Glutamatergic neuron (in vitro differentiated cells): ENCODE data around the gene RAN. TPM values are rescaled to one million over a fixed set of nuclear protein-coding genes. Genes with fewer than 3 reads are reported as not detected.

Experiments
- DNase-seq: peaks from one replicate; pipeline ENCODE4 v3.0.0; 2022
- H3K27ac Mint-ChIP-seq: one replicate; pipeline ENCODE4 v1.8.0; 2020; ENCODE audit warnings: mild to moderate bottlenecking, mixed read lengths, inconsistent platforms; ENCODE audit not compliant: unreplicated experiment
- H3K27me3 Mint-ChIP-seq: one replicate; pipeline ENCODE4 v1.8.0; 2020; ENCODE audit warnings: mild to moderate bottlenecking, moderate library complexity, mixed read lengths, inconsistent platforms; ENCODE audit not compliant: unreplicated experiment
- H3K36me3 Mint-ChIP-seq: one replicate; pipeline ENCODE4 v1.8.0; 2020; ENCODE audit warnings: mild to moderate bottlenecking, mixed read lengths, inconsistent platforms; ENCODE audit not compliant: unreplicated experiment
- H3K4me1 Mint-ChIP-seq: one replicate; pipeline ENCODE4 v1.8.0; 2020; ENCODE audit warnings: mild to moderate bottlenecking, low read depth, mixed read lengths, inconsistent platforms; ENCODE audit not compliant: unreplicated experiment
- H3K4me3 Mint-ChIP-seq: one replicate; pipeline ENCODE4 v1.8.0; 2020; ENCODE audit warnings: mild to moderate bottlenecking, mixed read lengths, inconsistent platforms; ENCODE audit not compliant: unreplicated experiment
- H3K9me3 Mint-ChIP-seq: one replicate; pipeline ENCODE4 v1.8.0; 2020; ENCODE audit warnings: mild to moderate bottlenecking, moderate library complexity, mixed read lengths, inconsistent platforms; ENCODE audit not compliant: unreplicated experiment
- total RNA-seq: library from RNA; stranded (reverse); fragmentation: NEBNext Ultra II Directional; extraction: Animal tissue kit (Norgen Biotek cat#: 25700); gene quantifications from one replicate; pipeline ENCODE4 v1.2.1, GENCODE V29; 2021; ENCODE audit not compliant: unreplicated experiment
- TF ChIP-seq, protein P1 (sequence below): fragments of 200-600 bp; sonication (generic); IDR thresholded peaks from one replicate; pipeline ENCODE4 v1.5.0; 2021; ENCODE audit not compliant: partially characterized antibody, unreplicated experiment

The RAN gene
- total RNA-seq, 1 donor from 2014 or later = 766 TPM

DNA sequence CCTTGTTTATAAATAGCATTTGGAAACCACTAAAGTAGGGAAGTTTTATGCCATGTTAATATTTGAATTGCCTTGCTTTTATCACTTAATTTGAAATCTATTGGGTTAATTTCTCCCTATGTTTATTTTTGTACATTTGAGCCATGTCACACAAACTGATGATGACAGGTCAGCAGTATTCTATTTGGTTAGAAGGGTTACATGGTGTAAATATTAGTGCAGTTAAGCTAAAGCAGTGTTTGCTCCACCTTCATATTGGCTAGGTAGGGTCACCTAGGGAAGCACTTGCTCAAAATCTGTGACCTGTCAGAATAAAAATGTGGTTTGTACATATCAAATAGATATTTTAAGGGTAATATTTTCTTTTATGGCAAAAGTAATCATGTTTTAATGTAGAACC lies 4.4 kb downstream of the RAN start:
- Mint-ChIP-seq H3K4me1 (peaks cover 25% of the 10 kb centered on the region), H3K4me3 (no peak overlapping the region), H3K27ac (no peak overlapping the region)

GRCh38 chr12:130876758-130877157 lies 4.9 kb downstream of the RAN start:
- Mint-ChIP-seq H3K36me3 (peaks cover 14% of the 10 kb centered on the region), H3K27me3 (peaks cover 5% of the 10 kb centered on the region), H3K27ac (no peak overlapping the region), H3K9me3 (peaks cover 8% of the 10 kb centered on the region), H3K4me3 (no peak overlapping the region), H3K4me1 (peaks cover 24% of the 10 kb centered on the region)
- TF ChIP-seq, protein P1, sequence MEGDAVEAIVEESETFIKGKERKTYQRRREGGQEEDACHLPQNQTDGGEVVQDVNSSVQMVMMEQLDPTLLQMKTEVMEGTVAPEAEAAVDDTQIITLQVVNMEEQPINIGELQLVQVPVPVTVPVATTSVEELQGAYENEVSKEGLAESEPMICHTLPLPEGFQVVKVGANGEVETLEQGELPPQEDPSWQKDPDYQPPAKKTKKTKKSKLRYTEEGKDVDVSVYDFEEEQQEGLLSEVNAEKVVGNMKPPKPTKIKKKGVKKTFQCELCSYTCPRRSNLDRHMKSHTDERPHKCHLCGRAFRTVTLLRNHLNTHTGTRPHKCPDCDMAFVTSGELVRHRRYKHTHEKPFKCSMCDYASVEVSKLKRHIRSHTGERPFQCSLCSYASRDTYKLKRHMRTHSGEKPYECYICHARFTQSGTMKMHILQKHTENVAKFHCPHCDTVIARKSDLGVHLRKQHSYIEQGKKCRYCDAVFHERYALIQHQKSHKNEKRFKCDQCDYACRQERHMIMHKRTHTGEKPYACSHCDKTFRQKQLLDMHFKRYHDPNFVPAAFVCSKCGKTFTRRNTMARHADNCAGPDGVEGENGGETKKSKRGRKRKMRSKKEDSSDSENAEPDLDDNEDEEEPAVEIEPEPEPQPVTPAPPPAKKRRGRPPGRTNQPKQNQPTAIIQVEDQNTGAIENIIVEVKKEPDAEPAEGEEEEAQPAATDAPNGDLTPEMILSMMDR = no peak
- no peak for DNase-seq

More for the DNA sequence above, 4.4 kb downstream of the RAN start:
- H3K27me3 Mint-ChIP-seq = peaks cover 5% of the 10 kb centered on the region
- peaks cover 8% of the 10 kb centered on the region for H3K9me3 Mint-ChIP-seq
- TF ChIP-seq, protein P1 = no peak
- H3K36me3 Mint-ChIP-seq = peaks cover 14% of the 10 kb centered on the region
- DNase-seq = no peak

GRCh38 chr12:130877333-130877732 lies 5.5 kb downstream of the RAN start:
- TF ChIP-seq, protein P1 = no peak
- Mint-ChIP-seq H3K4me1 (peaks cover 24% of the 10 kb centered on the region), H3K27me3 (peaks cover 5% of the 10 kb centered on the region), H3K9me3 (peaks cover 8% of the 10 kb centered on the region), H3K4me3 (no peak overlapping the region), H3K36me3 (peaks cover 14% of the 10 kb centered on the region), H3K27ac (no peak overlapping the region)
- no peak for DNase-seq

GRCh38 chr12:130878193-130879185 lies 6.6 kb downstream of the RAN start:
- Mint-ChIP-seq H3K27me3 (peaks cover 2% of the 10 kb centered on the region), H3K4me3 (no peak overlapping the region), H3K9me3 (peaks cover 2% of the 10 kb centered on the region), H3K27ac (peak overlapping the region; percentile 31), H3K36me3 (peaks cover 7% of the 10 kb centered on the region), H3K4me1 (peaks cover 19% of the 10 kb centered on the region)
- TF ChIP-seq, protein P1 = no peak
- no peak for DNase-seq

GRCh38 chr12:130879212-130879686 lies 7.4 kb downstream of the RAN start:
- TF ChIP-seq, protein P1 = no peak
- Mint-ChIP-seq H3K36me3 (peaks cover 3% of the 10 kb centered on the region), H3K4me3 (no peak overlapping the region), H3K27me3 (peaks cover 2% of the 10 kb centered on the region), H3K4me1 (peaks cover 15% of the 10 kb centered on the region), H3K9me3 (peaks cover 2% of the 10 kb centered on the region), H3K27ac (no peak overlapping the region)
- no peak for DNase-seq
